Measurements from ENCODE around the gene TMPO. TPM values are rescaled to one million over a fixed set of nuclear protein-coding genes. Genes with fewer than 3 reads are reported as not detected.
"Not testable (repeated sequence)": the region's sequence is repeated elsewhere in the genome, so short reads cannot be mapped to it uniquely, and the experiment has no call there.

The TMPO gene
- polyA plus RNA-seq, 1 donor (not counting 4 experiments of a cell fraction or from before 2014, with no cell fraction given): 41.0 TPM

GRCh38 chr12:98492580-98493140, 22.7 kb upstream of the TMPO start:
- no peak overlapping the region for H3K9ac ChIP-seq (ENCODE audit: control insufficient read depth, extremely low read depth, insufficient read depth, low read length)
- dilution Hi-C loops (cut with MboI; ENCODE audit: extremely low pct_ligation_motif_present, low sequenced_read_pairs): no loop called here
- H3K27ac ChIP-seq (ENCODE audit: control insufficient read depth, insufficient read depth, low read length): no peak overlapping the region
- H2AFZ ChIP-seq (ENCODE audit: control insufficient read depth, low read length): no peak overlapping the region
- H4K20me1 ChIP-seq (ENCODE audit: control insufficient read depth, extremely low read depth, insufficient read depth, low read length): no peaks in the 10 kb centered on the region
- H3K27me3 ChIP-seq (ENCODE audit: control insufficient read depth, extremely low read depth, insufficient read depth, low read length): no peaks in the 10 kb centered on the region
- peaks cover 14% of the 10 kb centered on the region for H3K4me1 ChIP-seq (ENCODE audit: control insufficient read depth, extremely low read depth, insufficient read depth, low read length)
- FAIRE-seq (no peak), DNase-seq (ENCODE audit: low read depth, low spot score) (no peak)
- TF ChIP-seq CTCF (optimal IDR thresholded peaks at IDR 0.05 in 1 of 3, IDR thresholded peaks at IDR 0.05 in 1 of 3, conservative IDR thresholded peaks at IDR 0.05 in 1 of 3; ENCODE audit: extremely low read depth in 1 of 3, insufficient read depth in 2 of 3, low read length in 3 of 3) (no peak), EZH2 (IDR thresholded peaks at IDR 0.05; ENCODE audit: low read length) (no peak)
- no peaks in the 10 kb centered on the region for H3K9me3 ChIP-seq (ENCODE audit: control insufficient read depth, low read depth, low read length)
- H3K36me3 ChIP-seq (ENCODE audit: control insufficient read depth in 2 of 2, extremely low read depth in 1 of 2, insufficient read depth in 2 of 2, low read length in 2 of 2): no peaks in the 10 kb centered on the region
- no peak overlapping the region for H3K4me2 ChIP-seq (ENCODE audit: control insufficient read depth, extremely low read depth, insufficient read depth, low read depth, low read length)
- H3K9me1 ChIP-seq (ENCODE audit: control insufficient read depth, extremely low read depth, insufficient read depth, low read length): no peaks in the 10 kb centered on the region
- H3K4me3 ChIP-seq (ENCODE audit: control insufficient read depth in 2 of 3, extremely low read depth in 1 of 3, insufficient read depth in 2 of 3, low read depth in 1 of 3, low read length in 3 of 3): no peak overlapping the region
- no peaks in the 10 kb centered on the region for H3K79me2 ChIP-seq (ENCODE audit: control insufficient read depth, insufficient read depth, low read length)

GRCh38 chr12:98501266-98501629, 14.1 kb upstream of the TMPO start:
- H3K27me3 ChIP-seq (ENCODE audit: control insufficient read depth, extremely low read depth, insufficient read depth, low read length); H3K79me2 ChIP-seq (ENCODE audit: control insufficient read depth, insufficient read depth, low read length); H3K9me1 ChIP-seq (ENCODE audit: control insufficient read depth, extremely low read depth, insufficient read depth, low read length); H3K9ac ChIP-seq (ENCODE audit: control insufficient read depth, extremely low read depth, insufficient read depth, low read length); H3K4me1 ChIP-seq (ENCODE audit: control insufficient read depth, extremely low read depth, insufficient read depth, low read length); H4K20me1 ChIP-seq (ENCODE audit: control insufficient read depth, extremely low read depth, insufficient read depth, low read length); dilution Hi-C loops (cut with MboI; ENCODE audit: extremely low pct_ligation_motif_present, low sequenced_read_pairs); FAIRE-seq; H3K4me3 ChIP-seq (ENCODE audit: control insufficient read depth in 2 of 3, extremely low read depth in 1 of 3, insufficient read depth in 2 of 3, low read depth in 1 of 3, low read length in 3 of 3); H2AFZ ChIP-seq (ENCODE audit: control insufficient read depth, low read length); H3K36me3 ChIP-seq (ENCODE audit: control insufficient read depth in 2 of 2, extremely low read depth in 1 of 2, insufficient read depth in 2 of 2, low read length in 2 of 2); H3K9me3 ChIP-seq (ENCODE audit: control insufficient read depth, low read depth, low read length); H3K4me2 ChIP-seq (ENCODE audit: control insufficient read depth, extremely low read depth, insufficient read depth, low read depth, low read length); H3K27ac ChIP-seq (ENCODE audit: control insufficient read depth, insufficient read depth, low read length); DNase-seq (ENCODE audit: low read depth, low spot score): not testable (repeated sequence)

- TF ChIP-seq EZH2 (IDR thresholded peaks at IDR 0.05; ENCODE audit: low read length): no peak
- TF ChIP-seq CTCF (optimal IDR thresholded peaks at IDR 0.05 in 1 of 3, IDR thresholded peaks at IDR 0.05 in 1 of 3, conservative IDR thresholded peaks at IDR 0.05 in 1 of 3; ENCODE audit: extremely low read depth in 1 of 3, insufficient read depth in 2 of 3, low read length in 3 of 3): no peak
- Histone ChIP-seq H3K27ac (ENCODE audit: control insufficient read depth, insufficient read depth, low read length) (peak overlapping the region; percentile 75), H3K36me3 (ENCODE audit: control insufficient read depth in 2 of 2, extremely low read depth in 1 of 2, insufficient read depth in 2 of 2, low read length in 2 of 2) (no peaks in the 10 kb centered on the region), H3K9ac (ENCODE audit: control insufficient read depth, extremely low read depth, insufficient read depth, low read length) (peak overlapping the region; percentile 58), H4K20me1 (ENCODE audit: control insufficient read depth, extremely low read depth, insufficient read depth, low read length) (no peaks in the 10 kb centered on the region), H3K4me1 (ENCODE audit: control insufficient read depth, extremely low read depth, insufficient read depth, low read length) (peaks cover 3% of the 10 kb centered on the region), H3K4me3 (ENCODE audit: control insufficient read depth in 2 of 3, extremely low read depth in 1 of 3, insufficient read depth in 2 of 3, low read depth in 1 of 3, low read length in 3 of 3) (peak overlapping the region; percentile 47 to 93 (median 53)), H2AFZ (ENCODE audit: control insufficient read depth, low read length) (peak overlapping the region; percentile 62), H3K79me2 (ENCODE audit: control insufficient read depth, insufficient read depth, low read length) (no peaks in the 10 kb centered on the region), H3K9me3 (ENCODE audit: control insufficient read depth, low read depth, low read length) (no peaks in the 10 kb centered on the region), H3K4me2 (ENCODE audit: control insufficient read depth, extremely low read depth, insufficient read depth, low read depth, low read length) (peak overlapping the region; percentile 73), H3K9me1 (ENCODE audit: control insufficient read depth, extremely low read depth, insufficient read depth, low read length) (no peaks in the 10 kb centered on the region), H3K27me3 (ENCODE audit: control insufficient read depth, extremely low read depth, insufficient read depth, low read length) (no peaks in the 10 kb centered on the region)
- dilution Hi-C loops (cut with MboI; ENCODE audit: extremely low pct_ligation_motif_present, low sequenced_read_pairs): no loop called here
- FAIRE-seq: peak; percentile 57
- DNase-seq (ENCODE audit: low read depth, low spot score): peak; percentile 77
These were observed 12.1 kb upstream of the TMPO start for GRCh38 chr12:98503342-98503591.

Data from keratinocyte (primary cell).